WTC11 (cell line): ENCODE data around the gene OBSCN. TPM values are rescaled to one million over a fixed set of nuclear protein-coding genes. Genes with fewer than 3 reads are reported as not detected.

Experiments
- ATAC-seq: fragments of 200-7000 bp; cut with Tn5 transposase; 2 replicates; pipeline ENCODE4 v1.10.0; 2021; ENCODE audit warnings: mild to moderate bottlenecking, moderate library complexity
- CTCF ChIA-PET: fragments of 300-600 bp; sonication (Branson Sonifier 250); formaldehyde crosslinking; loops from one replicate; lab custom pipeline; 2021; ENCODE audit warnings: antibody characterized with exemption; lab: Charles Lee
- POLR2A ChIA-PET: fragments of 350-600 bp; sonication (Branson Sonifier 250); formaldehyde crosslinking; loops from one replicate; lab custom pipeline; 2021; ENCODE audit warnings: antibody characterized with exemption; lab: Charles Lee
- DNase-seq: peaks from one replicate; pipeline ENCODE4 v3.0.0; 2021; ENCODE audit warnings: low spot score
- H3K27ac Mint-ChIP-seq: 2 replicates; pipeline ENCODE4 v1.8.0; 2021; ENCODE audit warnings: mixed read lengths
- H3K27me3 Mint-ChIP-seq: 2 replicates; pipeline ENCODE4 v1.8.0; 2021; ENCODE audit warnings: low read depth, mild to moderate bottlenecking, moderate library complexity, mixed read lengths
- H3K36me3 Mint-ChIP-seq: 2 replicates; pipeline ENCODE4 v1.8.0; 2021; ENCODE audit warnings: mixed read lengths
- H3K4me1 Mint-ChIP-seq: 2 replicates; pipeline ENCODE4 v1.8.0; 2022; ENCODE audit warnings: mixed read lengths
- H3K4me3 Mint-ChIP-seq: 2 replicates; pipeline ENCODE4 v1.8.0; 2021; ENCODE audit warnings: mild to moderate bottlenecking, moderate library complexity, mixed read lengths
- H3K9me3 Mint-ChIP-seq: 2 replicates; pipeline ENCODE4 v1.8.0; 2021; ENCODE audit warnings: mixed read lengths
- EMX1 ChIP-seq: fragments of 250-450 bp; sonication (Bioruptor Pico); IDR thresholded peaks from 2 replicates; pipeline ENCODE4 v1.8.0; 2021; ENCODE audit warnings: mild to moderate bottlenecking
- ESRRA ChIP-seq: sonication (generic); formaldehyde crosslinking; IDR thresholded peaks from 2 replicates; pipeline ENCODE4 v1.8.1; 2022; ENCODE audit warnings: mild to moderate bottlenecking, missing genetic modification reagents, borderline replicate concordance
- FOXP1 ChIP-seq: sonication (generic); formaldehyde crosslinking; IDR thresholded peaks from 2 replicates; pipeline ENCODE4 v1.8.0; 2022; ENCODE audit warnings: missing genetic modification reagents, mild to moderate bottlenecking, moderate library complexity, borderline replicate concordance
- IRF2 ChIP-seq: sonication (generic); formaldehyde crosslinking; IDR thresholded peaks from 2 replicates; pipeline ENCODE4 v1.8.0; 2022; ENCODE audit warnings: low read depth, missing genetic modification reagents, borderline replicate concordance
- NFYB ChIP-seq: sonication (generic); formaldehyde crosslinking; conservative IDR thresholded peaks from 2 replicates; pipeline ENCODE4 v1.8.0; 2022; ENCODE audit warnings: low read depth, missing genetic modification reagents
- OVOL2 ChIP-seq: fragments of 250-450 bp; sonication (Bioruptor Pico); IDR thresholded peaks from 2 replicates; pipeline ENCODE4 v1.9.0; 2021; ENCODE audit warnings: mild to moderate bottlenecking, borderline replicate concordance
- SMAD3 ChIP-seq: sonication (generic); formaldehyde crosslinking; IDR thresholded peaks from 2 replicates; pipeline ENCODE4 v1.8.0; 2022; ENCODE audit warnings: missing genetic modification reagents, mild to moderate bottlenecking, borderline replicate concordance
- TCF7 ChIP-seq: sonication (generic); formaldehyde crosslinking; IDR thresholded peaks from 2 replicates; pipeline ENCODE4 v1.8.0; 2022; ENCODE audit warnings: mild to moderate bottlenecking, low read depth, missing genetic modification reagents, moderate library complexity
- TEAD4 ChIP-seq: sonication (generic); formaldehyde crosslinking; IDR thresholded peaks from 2 replicates; pipeline ENCODE4 v1.8.0; 2022; ENCODE audit warnings: mild to moderate bottlenecking, missing genetic modification reagents
- ZNF396 ChIP-seq: fragments of 250-450 bp; sonication (Bioruptor Pico); IDR thresholded peaks from 2 replicates; pipeline ENCODE4 v1.8.0; 2021; ENCODE audit warnings: mild to moderate bottlenecking, moderate library complexity, borderline replicate concordance
- ZNF416 ChIP-seq: fragments of 250-450 bp; sonication (Bioruptor Pico); IDR thresholded peaks from 2 replicates; pipeline ENCODE4 v1.9.0; 2021; ENCODE audit warnings: mild to moderate bottlenecking, inconsistent platforms
- total RNA-seq: library from RNA; stranded (reverse); gene quantifications from 3 replicates; pipeline ENCODE4 v1.2.3, GENCODE V29; 2021
- TF ChIP-seq, protein P1 (sequence below): sonication (generic); formaldehyde crosslinking; IDR thresholded peaks from 2 replicates; pipeline ENCODE4 v1.8.0; 2023; ENCODE audit warnings: missing genetic modification reagents, mild to moderate bottlenecking, borderline replicate concordance
- TF ChIP-seq, protein P2 (sequence below): fragments of 250-450 bp; sonication (Bioruptor Pico); IDR thresholded peaks from 2 replicates; pipeline ENCODE4 v1.9.0; 2021; ENCODE audit warnings: mild to moderate bottlenecking, borderline replicate concordance
- TF ChIP-seq, protein P3 (sequence below): sonication (generic); formaldehyde crosslinking; IDR thresholded peaks from 2 replicates; pipeline ENCODE4 v1.8.1; 2022; ENCODE audit warnings: low read depth, missing genetic modification reagents, borderline replicate concordance
- TF ChIP-seq, protein P4 (sequence below): fragments of 200-600 bp; IDR thresholded peaks from 2 replicates; pipeline ENCODE4 v1.8.0; 2022; ENCODE audit warnings: antibody characterized with exemption
- TF ChIP-seq, protein P5 (sequence below): sonication (generic); formaldehyde crosslinking; IDR thresholded peaks from 2 replicates; pipeline ENCODE4 v1.8.1; 2023; ENCODE audit warnings: mild to moderate bottlenecking, missing genetic modification reagents, moderate library complexity
- TF ChIP-seq, protein P6 (sequence below): sonication (generic); formaldehyde crosslinking; IDR thresholded peaks from 2 replicates; pipeline ENCODE4 v1.8.0; 2022; ENCODE audit warnings: mild to moderate bottlenecking, missing genetic modification reagents
- TF ChIP-seq, protein P7 (sequence below): sonication (generic); formaldehyde crosslinking; IDR thresholded peaks from 2 replicates; pipeline ENCODE4 v1.8.1; 2022; ENCODE audit warnings: missing genetic modification reagents, borderline replicate concordance

Gene OBSCN
- total RNA-seq, 1 experiment from 2014 or later = 38.8 TPM

DNA sequence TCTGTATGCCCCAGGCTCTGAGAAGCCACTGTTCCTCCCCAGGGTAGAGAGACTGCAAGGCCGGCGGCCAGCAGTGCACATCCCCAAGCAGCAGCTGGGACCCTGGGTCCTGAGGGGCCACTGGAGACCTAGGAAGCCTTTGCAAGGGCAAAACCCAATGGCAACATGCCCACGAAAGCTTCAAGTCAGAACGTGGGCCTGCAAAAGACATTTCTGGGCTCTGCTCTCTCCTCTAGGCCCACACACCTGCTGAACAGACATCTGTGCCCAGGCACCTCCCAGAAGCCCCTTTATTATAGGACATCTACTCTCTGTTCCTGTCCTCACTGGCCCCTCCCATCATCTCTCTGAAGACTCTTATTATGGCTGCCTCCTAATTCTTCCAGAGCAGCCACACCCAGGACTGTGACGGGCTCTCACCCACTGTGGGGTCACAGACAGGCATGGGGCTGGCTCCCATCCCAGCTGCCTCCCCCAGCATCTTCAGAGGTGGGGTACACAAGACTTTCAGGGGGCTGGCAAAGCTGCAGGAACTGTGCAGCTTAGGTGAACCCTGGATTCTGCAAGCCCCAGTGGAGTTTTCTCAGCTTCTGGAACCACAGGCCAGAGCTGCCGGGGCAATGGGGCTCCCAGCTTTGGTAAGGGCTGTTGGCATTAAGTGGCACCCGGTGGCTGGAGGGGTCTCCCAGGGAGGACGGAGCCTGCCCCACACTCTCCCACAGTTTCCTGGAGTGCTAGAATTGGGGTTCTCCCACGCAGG is 186.1 kb downstream of the OBSCN start (continued):
- TF ChIP-seq, protein P1, sequence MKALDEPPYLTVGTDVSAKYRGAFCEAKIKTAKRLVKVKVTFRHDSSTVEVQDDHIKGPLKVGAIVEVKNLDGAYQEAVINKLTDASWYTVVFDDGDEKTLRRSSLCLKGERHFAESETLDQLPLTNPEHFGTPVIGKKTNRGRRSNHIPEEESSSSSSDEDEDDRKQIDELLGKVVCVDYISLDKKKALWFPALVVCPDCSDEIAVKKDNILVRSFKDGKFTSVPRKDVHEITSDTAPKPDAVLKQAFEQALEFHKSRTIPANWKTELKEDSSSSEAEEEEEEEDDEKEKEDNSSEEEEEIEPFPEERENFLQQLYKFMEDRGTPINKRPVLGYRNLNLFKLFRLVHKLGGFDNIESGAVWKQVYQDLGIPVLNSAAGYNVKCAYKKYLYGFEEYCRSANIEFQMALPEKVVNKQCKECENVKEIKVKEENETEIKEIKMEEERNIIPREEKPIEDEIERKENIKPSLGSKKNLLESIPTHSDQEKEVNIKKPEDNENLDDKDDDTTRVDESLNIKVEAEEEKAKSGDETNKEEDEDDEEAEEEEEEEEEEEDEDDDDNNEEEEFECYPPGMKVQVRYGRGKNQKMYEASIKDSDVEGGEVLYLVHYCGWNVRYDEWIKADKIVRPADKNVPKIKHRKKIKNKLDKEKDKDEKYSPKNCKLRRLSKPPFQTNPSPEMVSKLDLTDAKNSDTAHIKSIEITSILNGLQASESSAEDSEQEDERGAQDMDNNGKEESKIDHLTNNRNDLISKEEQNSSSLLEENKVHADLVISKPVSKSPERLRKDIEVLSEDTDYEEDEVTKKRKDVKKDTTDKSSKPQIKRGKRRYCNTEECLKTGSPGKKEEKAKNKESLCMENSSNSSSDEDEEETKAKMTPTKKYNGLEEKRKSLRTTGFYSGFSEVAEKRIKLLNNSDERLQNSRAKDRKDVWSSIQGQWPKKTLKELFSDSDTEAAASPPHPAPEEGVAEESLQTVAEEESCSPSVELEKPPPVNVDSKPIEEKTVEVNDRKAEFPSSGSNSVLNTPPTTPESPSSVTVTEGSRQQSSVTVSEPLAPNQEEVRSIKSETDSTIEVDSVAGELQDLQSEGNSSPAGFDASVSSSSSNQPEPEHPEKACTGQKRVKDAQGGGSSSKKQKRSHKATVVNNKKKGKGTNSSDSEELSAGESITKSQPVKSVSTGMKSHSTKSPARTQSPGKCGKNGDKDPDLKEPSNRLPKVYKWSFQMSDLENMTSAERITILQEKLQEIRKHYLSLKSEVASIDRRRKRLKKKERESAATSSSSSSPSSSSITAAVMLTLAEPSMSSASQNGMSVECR (CRISPR knock-in tag) = no peak
- TF ChIP-seq FOXP1 (CRISPR knock-in tag) = no peak
- TF ChIP-seq ZNF416 (CRISPR knock-in tag) = no peak
- TF ChIP-seq, protein P2, sequence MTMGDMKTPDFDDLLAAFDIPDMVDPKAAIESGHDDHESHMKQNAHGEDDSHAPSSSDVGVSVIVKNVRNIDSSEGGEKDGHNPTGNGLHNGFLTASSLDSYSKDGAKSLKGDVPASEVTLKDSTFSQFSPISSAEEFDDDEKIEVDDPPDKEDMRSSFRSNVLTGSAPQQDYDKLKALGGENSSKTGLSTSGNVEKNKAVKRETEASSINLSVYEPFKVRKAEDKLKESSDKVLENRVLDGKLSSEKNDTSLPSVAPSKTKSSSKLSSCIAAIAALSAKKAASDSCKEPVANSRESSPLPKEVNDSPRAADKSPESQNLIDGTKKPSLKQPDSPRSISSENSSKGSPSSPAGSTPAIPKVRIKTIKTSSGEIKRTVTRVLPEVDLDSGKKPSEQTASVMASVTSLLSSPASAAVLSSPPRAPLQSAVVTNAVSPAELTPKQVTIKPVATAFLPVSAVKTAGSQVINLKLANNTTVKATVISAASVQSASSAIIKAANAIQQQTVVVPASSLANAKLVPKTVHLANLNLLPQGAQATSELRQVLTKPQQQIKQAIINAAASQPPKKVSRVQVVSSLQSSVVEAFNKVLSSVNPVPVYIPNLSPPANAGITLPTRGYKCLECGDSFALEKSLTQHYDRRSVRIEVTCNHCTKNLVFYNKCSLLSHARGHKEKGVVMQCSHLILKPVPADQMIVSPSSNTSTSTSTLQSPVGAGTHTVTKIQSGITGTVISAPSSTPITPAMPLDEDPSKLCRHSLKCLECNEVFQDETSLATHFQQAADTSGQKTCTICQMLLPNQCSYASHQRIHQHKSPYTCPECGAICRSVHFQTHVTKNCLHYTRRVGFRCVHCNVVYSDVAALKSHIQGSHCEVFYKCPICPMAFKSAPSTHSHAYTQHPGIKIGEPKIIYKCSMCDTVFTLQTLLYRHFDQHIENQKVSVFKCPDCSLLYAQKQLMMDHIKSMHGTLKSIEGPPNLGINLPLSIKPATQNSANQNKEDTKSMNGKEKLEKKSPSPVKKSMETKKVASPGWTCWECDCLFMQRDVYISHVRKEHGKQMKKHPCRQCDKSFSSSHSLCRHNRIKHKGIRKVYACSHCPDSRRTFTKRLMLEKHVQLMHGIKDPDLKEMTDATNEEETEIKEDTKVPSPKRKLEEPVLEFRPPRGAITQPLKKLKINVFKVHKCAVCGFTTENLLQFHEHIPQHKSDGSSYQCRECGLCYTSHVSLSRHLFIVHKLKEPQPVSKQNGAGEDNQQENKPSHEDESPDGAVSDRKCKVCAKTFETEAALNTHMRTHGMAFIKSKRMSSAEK = no peak
- TF ChIP-seq, all 79 proteins: peak for 0

DNA sequence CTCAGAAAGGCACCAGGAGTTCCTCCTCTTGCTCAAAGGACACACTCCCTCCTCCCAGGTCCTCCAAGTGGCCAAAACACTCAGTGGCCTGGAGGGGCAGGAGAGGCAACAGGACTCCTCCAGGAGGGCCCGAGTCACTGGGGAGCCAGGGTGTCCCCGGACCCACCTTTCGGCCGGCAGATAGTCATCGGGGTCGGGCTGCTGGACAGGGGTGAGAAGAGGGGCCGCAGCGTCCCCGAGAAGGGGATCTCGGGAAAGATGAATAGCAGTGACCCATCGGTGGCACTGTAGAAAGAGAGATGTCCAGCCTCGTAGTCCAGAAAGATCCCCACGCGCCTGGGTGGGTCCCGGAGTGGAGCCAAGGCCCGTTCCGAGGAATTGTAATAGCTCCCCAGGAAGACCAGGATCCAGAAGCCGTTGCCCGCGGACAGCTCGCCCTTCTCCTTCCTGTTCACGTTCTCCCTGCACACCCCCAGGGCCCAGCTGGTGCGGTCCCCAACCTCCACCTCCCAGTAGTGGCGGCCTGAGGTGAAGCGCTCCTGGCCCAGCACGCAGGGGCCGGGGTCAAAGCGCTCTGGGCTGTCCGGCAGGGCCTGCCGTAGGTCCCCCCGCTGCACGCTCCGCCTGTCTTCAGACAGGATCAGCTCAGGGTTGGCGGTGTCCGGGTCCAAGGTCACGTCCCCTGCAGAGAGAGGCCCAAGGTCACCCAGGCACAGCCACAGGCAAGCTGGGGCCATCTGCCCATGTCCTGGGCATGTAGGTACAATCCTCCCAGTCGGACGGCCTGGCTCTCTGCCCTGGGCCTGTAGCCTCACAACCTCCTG is 186.9 kb downstream of the OBSCN start:
- Mint-ChIP-seq H3K4me1 (no peaks in the 10 kb centered on the region), H3K27ac (no peak overlapping the region), H3K27me3 (no peaks in the 10 kb centered on the region), H3K36me3 (peaks cover 26% of the 10 kb centered on the region), H3K4me3 (no peak overlapping the region), H3K9me3 (no peaks in the 10 kb centered on the region)
- ATAC-seq (no peak), DNase-seq (no peak)
- ChIA-PET POLR2A (interaction anchor here (1.2 to 1.9 kb wide), 2 partner anchors 12 to 15 kb away, joined by 3 to 4 read pairs; partner anchors contain the start of gene TRIM11), CTCF (interaction anchor here (1.2 to 2.0 kb wide), 2 partner anchors 24 to 52 kb away, joined by 3 to 10 read pairs; no protein-coding TSS in a partner anchor)
- TF ChIP-seq ESRRA (CRISPR knock-in tag) (no peak), TCF7 (CRISPR knock-in tag) (no peak), EMX1 (CRISPR knock-in tag) (no peak), IRF2 (CRISPR knock-in tag) (no peak), TEAD4 (CRISPR knock-in tag) (no peak), ZNF396 (CRISPR knock-in tag) (no peak), NFYB (CRISPR knock-in tag) (no peak), OVOL2 (CRISPR knock-in tag) (no peak), SMAD3 (no peak)
- TF ChIP-seq, protein P3, sequence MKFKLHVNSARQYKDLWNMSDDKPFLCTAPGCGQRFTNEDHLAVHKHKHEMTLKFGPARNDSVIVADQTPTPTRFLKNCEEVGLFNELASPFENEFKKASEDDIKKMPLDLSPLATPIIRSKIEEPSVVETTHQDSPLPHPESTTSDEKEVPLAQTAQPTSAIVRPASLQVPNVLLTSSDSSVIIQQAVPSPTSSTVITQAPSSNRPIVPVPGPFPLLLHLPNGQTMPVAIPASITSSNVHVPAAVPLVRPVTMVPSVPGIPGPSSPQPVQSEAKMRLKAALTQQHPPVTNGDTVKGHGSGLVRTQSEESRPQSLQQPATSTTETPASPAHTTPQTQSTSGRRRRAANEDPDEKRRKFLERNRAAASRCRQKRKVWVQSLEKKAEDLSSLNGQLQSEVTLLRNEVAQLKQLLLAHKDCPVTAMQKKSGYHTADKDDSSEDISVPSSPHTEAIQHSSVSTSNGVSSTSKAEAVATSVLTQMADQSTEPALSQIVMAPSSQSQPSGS (CRISPR knock-in tag) = no peak
- TF ChIP-seq, protein P4, sequence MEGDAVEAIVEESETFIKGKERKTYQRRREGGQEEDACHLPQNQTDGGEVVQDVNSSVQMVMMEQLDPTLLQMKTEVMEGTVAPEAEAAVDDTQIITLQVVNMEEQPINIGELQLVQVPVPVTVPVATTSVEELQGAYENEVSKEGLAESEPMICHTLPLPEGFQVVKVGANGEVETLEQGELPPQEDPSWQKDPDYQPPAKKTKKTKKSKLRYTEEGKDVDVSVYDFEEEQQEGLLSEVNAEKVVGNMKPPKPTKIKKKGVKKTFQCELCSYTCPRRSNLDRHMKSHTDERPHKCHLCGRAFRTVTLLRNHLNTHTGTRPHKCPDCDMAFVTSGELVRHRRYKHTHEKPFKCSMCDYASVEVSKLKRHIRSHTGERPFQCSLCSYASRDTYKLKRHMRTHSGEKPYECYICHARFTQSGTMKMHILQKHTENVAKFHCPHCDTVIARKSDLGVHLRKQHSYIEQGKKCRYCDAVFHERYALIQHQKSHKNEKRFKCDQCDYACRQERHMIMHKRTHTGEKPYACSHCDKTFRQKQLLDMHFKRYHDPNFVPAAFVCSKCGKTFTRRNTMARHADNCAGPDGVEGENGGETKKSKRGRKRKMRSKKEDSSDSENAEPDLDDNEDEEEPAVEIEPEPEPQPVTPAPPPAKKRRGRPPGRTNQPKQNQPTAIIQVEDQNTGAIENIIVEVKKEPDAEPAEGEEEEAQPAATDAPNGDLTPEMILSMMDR = no peak
- TF ChIP-seq, protein P5, sequence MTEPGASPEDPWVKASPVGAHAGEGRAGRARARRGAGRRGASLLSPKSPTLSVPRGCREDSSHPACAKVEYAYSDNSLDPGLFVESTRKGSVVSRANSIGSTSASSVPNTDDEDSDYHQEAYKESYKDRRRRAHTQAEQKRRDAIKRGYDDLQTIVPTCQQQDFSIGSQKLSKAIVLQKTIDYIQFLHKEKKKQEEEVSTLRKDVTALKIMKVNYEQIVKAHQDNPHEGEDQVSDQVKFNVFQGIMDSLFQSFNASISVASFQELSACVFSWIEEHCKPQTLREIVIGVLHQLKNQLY = no peak
- TF ChIP-seq, protein P6, sequence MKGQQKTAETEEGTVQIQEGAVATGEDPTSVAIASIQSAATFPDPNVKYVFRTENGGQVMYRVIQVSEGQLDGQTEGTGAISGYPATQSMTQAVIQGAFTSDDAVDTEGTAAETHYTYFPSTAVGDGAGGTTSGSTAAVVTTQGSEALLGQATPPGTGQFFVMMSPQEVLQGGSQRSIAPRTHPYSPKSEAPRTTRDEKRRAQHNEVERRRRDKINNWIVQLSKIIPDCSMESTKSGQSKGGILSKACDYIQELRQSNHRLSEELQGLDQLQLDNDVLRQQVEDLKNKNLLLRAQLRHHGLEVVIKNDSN (CRISPR knock-in tag) = no peak
- TF ChIP-seq, protein P7, sequence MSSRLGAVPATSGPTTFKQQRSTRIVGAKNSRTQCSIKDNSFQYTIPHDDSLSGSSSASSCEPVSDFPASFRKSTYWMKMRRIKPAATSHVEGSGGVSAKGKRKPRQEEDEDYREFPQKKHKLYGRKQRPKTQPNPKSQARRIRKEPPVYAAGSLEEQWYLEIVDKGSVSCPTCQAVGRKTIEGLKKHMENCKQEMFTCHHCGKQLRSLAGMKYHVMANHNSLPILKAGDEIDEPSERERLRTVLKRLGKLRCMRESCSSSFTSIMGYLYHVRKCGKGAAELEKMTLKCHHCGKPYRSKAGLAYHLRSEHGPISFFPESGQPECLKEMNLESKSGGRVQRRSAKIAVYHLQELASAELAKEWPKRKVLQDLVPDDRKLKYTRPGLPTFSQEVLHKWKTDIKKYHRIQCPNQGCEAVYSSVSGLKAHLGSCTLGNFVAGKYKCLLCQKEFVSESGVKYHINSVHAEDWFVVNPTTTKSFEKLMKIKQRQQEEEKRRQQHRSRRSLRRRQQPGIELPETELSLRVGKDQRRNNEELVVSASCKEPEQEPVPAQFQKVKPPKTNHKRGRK (CRISPR knock-in tag) = no peak
